OCI-LY3 (cell line): ENCODE data around the gene SPDEF.

ENCODE experiments used
- EZH2phosphoT487 ChIP-seq: fragments of 200-600 bp; shearing (Covaris generic); IDR thresholded peaks from 2 replicates; pipeline ENCODE4 v1.6.1; 2018; ENCODE audit warnings: antibody characterized with exemption, mixed run types, low read depth
- TF ChIP-seq, protein P1 (sequence below): fragments of 200-600, 300-600 bp; sonication (generic); IDR thresholded peaks from 2 replicates; pipeline ENCODE4 v1.5.1; 2014; ENCODE audit warnings: antibody characterized with exemption, low read length, low read depth

DNA sequence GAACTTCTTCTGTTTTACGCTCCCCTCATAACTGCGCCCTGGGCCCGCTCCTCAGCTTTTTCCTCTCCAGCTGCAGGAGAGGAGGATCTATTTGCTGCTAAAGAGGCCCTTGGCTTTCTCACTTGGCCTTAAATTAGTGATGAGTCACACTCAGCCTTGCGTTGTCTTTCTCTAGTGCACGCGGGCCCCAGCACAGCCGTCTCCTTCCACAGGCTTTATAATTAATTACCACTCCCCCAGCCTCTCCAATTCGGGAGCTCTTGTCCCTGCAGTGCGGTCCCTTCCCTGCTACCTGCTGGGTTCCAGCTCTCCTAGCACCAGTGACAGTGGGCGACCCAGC lies 65.1 kb downstream of the SPDEF start:
- TF ChIP-seq, protein P1, sequence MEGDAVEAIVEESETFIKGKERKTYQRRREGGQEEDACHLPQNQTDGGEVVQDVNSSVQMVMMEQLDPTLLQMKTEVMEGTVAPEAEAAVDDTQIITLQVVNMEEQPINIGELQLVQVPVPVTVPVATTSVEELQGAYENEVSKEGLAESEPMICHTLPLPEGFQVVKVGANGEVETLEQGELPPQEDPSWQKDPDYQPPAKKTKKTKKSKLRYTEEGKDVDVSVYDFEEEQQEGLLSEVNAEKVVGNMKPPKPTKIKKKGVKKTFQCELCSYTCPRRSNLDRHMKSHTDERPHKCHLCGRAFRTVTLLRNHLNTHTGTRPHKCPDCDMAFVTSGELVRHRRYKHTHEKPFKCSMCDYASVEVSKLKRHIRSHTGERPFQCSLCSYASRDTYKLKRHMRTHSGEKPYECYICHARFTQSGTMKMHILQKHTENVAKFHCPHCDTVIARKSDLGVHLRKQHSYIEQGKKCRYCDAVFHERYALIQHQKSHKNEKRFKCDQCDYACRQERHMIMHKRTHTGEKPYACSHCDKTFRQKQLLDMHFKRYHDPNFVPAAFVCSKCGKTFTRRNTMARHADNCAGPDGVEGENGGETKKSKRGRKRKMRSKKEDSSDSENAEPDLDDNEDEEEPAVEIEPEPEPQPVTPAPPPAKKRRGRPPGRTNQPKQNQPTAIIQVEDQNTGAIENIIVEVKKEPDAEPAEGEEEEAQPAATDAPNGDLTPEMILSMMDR, result no peak
- no peak for TF ChIP-seq EZH2phosphoT487
